Hepatocyte (in vitro differentiated cells): ENCODE measurements around the gene PACRG.

Source experiments
- EZH2phosphoT487 ChIP-seq: fragments of 200-600 bp; sonication (generic); IDR thresholded peaks from one replicate; pipeline ENCODE4 v1.6.1; 2018; ENCODE audit warnings: antibody characterized with exemption, mild to moderate bottlenecking, low read depth, moderate library complexity; ENCODE audit not compliant: unreplicated experiment, severe bottlenecking
- TF ChIP-seq, protein P1 (sequence below): fragments of 200-600 bp; sonication (generic); IDR thresholded peaks from 2 replicates; pipeline ENCODE4 v1.5.1; 2016; ENCODE audit warnings: antibody characterized with exemption, mild to moderate bottlenecking; ENCODE audit not compliant: poor library complexity

DNA sequence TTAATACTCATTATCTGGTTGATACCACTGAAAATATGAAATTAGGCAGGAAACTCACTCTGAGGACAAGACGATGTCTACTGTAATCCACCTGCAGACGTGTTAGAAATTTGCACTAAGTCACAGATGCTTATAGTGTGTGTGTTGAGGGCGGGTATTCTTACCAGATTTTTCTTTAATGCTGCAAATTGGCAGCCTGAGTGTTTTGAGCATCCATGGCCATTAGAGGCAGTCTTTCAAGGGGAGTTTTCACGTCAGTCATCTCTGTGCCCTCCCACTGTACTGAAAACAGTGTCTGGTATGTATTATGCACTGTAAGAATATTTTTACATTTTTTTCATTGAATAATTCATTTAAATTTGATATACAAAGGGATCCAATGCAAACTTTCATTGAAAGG is 420.2 kb downstream of the PACRG start:
- TF ChIP-seq EZH2phosphoT487, result no peak
- TF ChIP-seq, protein P1, sequence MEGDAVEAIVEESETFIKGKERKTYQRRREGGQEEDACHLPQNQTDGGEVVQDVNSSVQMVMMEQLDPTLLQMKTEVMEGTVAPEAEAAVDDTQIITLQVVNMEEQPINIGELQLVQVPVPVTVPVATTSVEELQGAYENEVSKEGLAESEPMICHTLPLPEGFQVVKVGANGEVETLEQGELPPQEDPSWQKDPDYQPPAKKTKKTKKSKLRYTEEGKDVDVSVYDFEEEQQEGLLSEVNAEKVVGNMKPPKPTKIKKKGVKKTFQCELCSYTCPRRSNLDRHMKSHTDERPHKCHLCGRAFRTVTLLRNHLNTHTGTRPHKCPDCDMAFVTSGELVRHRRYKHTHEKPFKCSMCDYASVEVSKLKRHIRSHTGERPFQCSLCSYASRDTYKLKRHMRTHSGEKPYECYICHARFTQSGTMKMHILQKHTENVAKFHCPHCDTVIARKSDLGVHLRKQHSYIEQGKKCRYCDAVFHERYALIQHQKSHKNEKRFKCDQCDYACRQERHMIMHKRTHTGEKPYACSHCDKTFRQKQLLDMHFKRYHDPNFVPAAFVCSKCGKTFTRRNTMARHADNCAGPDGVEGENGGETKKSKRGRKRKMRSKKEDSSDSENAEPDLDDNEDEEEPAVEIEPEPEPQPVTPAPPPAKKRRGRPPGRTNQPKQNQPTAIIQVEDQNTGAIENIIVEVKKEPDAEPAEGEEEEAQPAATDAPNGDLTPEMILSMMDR, result no peak
